Activated CD4-positive, alpha-beta T cell treated with anti-CD3 and anti-CD28 coated beads, Interleukin-2, Interleukin-4, amounts not matched to agents 100 ng/mL and 50 ng/mL, durations not matched to agents 16 hours and 8 hours (primary cell): ENCODE results near the gene RNF144A.

Experiments used
- DNase-seq: peaks from one replicate; pipeline ENCODE4 v3.0.0-alpha.2; 2020; ENCODE audit warnings: low spot score

RNF144A gene

DNA sequence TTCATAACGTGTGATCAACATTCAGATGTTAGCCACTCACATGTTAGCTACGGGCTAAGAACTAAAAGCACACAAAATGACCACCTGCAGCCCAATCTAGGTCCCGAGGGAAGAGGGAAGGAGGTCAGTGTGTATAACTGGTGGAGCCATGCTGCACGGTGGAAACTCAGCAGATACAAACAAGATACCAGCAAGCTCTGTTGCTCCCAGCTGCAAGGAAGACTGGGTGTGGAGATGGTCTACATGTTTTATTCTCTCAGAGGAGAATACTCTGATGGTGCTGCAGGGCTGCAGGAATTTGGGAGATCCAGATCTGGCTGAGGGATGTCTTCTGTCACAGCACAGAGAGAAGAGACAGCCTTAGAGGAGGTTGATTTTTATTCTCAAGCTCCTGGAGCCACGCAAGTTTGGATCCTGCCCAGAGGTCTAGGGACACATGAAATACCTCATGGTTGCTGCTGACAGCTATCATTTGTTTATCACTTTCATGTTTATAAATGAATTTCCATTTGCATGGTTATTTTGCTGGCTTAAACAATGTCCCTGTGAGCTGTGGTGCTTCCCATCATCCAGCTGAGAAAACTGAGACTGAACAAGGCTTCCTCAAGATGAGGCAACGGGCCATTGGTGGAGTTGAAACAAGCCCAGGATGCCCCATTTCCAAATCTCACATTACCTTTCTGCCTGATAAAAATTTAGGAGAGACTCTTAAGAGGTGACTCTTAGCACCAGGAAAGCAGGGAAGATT, 30.9 kb downstream of the RNF144A start:
- DNase-seq = no peak

GRCh38 chr2:6948677-6949351, 31.6 kb downstream of the RNF144A start:
- DNase-seq = no peak

DNA sequence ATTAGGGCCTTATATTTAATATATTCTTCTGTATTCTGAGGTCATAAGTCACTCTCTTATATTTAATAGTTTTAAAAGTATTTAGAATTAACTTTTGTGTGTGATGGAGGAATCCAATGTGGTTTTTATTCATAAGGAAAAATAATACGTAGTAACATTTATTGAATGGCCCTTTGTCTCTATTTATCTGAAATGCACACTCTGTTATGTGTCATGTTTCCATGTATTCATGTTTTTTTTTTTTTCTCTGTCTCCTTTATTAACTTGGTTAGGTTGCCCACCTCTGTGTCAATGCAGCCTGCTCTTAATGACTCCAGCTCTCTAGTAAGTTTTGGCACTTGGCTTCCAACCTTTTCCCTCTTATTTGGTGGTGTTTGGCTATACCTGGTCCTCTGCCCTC, 33.8 kb downstream of the RNF144A start:
- DNase-seq = no peak

- DNase-seq = no peak
Measured at GRCh38 chr2:6952101-6952500, 34.9 kb downstream of the RNF144A start.

- no peak for DNase-seq
Measured at GRCh38 chr2:6954586-6954985, 37.4 kb downstream of the RNF144A start.

DNA sequence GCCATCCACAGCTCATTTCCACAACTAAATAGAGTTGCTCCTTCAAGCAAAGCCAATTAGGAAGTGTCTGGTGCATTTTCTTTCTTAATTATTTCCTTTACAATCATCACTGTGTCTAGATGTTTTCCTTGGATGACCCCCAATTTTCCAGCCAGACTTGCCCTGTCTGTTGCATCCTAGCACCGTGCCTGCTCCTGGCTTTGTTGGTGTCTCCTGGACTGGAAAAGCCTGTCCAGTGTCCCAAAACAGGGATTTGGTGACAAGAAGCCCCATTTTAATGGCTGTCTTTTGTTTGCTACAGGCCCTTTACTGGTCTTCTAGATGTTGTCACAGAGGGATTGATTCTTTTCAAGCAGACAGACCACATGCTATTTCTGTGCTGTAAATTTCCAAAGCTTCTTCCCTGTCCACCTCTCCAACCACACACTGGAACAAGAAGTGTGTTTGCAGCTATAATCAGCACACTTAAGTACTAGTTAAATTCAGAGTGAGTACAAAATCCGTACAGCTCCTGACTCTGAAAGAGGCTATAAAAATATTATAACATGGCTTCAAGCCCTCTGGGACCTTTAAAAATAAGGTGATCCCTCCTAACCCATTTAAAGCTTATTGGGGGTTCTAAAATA, 38.4 kb downstream of the RNF144A start:
- no peak for DNase-seq

- DNase-seq = no peak
Measured at GRCh38 chr2:6956566-6956965, 39.4 kb downstream of the RNF144A start.

- DNase-seq = no peak
Measured at GRCh38 chr2:6957031-6957714, 40.0 kb downstream of the RNF144A start.

GRCh38 chr2:6957910-6958615, 40.9 kb downstream of the RNF144A start:
- DNase-seq = no peak

- no peak for DNase-seq
Measured at GRCh38 chr2:6958616-6959235, 41.5 kb downstream of the RNF144A start.

GRCh38 chr2:6959751-6960150, 42.5 kb downstream of the RNF144A start:
- no peak for DNase-seq

- DNase-seq = no peak
Measured at GRCh38 chr2:6960659-6961058, 43.4 kb downstream of the RNF144A start.

- DNase-seq = no peak
Measured at GRCh38 chr2:6963727-6964126, 46.5 kb downstream of the RNF144A start.

GRCh38 chr2:6965071-6965795, 48.0 kb downstream of the RNF144A start:
- DNase-seq = no peak

GRCh38 chr2:6966446-6966940, 49.3 kb downstream of the RNF144A start:
- no peak for DNase-seq

DNA sequence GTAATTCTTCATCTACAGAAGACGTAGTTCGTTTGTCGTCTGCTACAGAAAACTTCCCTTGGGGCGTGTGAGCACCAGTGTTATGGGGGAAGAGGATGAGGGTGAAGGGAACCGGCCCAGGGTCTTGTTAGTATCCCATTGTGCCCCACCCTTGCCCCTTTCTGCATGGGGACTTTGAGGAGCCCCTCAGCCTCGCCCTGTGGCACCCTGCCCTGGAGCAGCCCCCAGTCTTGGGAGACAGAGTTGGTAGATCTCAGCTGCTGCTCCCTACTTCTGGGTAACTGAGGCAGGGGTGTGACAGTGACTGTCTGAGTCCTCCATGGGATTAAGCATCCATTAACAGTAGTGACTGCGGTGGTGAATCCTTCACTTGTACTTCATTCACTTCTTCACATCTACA, 50.1 kb downstream of the RNF144A start:
- DNase-seq = no peak

GRCh38 chr2:6968319-6969100, 51.3 kb downstream of the RNF144A start:
- no peak for DNase-seq

- no peak for DNase-seq
Measured at GRCh38 chr2:6970551-6970950, 53.3 kb downstream of the RNF144A start.

GRCh38 chr2:6970976-6971480, 53.8 kb downstream of the RNF144A start:
- no peak for DNase-seq

DNA sequence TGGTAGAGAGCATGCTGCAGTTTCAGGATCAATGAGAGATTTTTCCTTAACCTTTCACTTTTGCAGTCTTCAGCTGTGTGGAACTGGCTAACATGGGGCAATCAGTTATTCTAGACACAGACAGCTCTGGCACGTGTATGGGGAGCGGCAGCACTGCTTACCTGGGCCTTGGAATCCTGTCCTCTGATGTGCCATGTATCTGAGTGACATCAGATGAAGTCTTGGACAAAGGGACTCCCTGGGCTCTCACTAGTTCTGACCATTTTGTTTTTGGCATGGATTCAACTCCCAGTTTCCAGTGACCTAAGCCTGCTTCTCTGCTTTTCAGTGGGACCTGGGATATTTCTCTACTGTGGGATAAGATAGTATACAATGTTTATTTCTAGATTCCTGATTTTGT, 54.3 kb downstream of the RNF144A start:
- DNase-seq = no peak
